Measurements from ENCODE around the gene F5. TPM values are rescaled to one million over a fixed set of nuclear protein-coding genes. Genes with fewer than 3 reads are reported as not detected.

Gene F5
- total and polyA plus RNA-seq, 5 donors = 4.0 to 16.5 (median 6.8) TPM

DNA sequence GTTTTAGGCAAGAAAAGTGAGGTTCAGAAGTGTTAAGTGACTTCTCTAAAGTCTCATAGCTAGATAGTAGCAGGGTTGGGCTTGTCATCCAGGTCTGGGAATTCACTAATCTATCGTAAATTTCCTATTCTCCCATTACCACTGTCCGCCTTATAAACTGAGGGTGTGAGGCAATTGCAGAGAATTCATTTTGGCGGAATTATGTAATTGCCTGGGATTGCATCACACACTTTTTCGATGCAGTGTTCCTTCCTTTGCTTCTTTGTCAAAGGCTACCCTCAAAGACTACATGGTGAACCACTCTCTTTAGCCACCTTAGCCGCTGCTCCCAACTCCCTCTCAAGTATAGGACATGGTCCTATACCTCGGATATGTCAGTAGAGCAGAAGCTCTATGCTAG lies 24.6 kb upstream of the F5 start:
- H3K4me3 ChIP-seq (ENCODE audit: low read length) = no peak overlapping the region
- no peaks in the 10 kb centered on the region for H3K27me3 ChIP-seq (ENCODE audit: control insufficient read depth, insufficient read depth)
- ATAC-seq = no peak
- H3K27ac ChIP-seq (ENCODE audit: low read length) = no peak overlapping the region
- no peak for DNase-seq
- no peaks in the 10 kb centered on the region for H3K9me3 ChIP-seq (ENCODE audit: control insufficient read depth, low read length)
- no peaks in the 10 kb centered on the region for H3K4me1 ChIP-seq (ENCODE audit: control insufficient read depth, insufficient read depth, low read length)
- intact Hi-C loops (cut with DNase I) = no loop called here
- WGBS = 82% methylated on average over 6 of the region's 6 CpGs

DNA sequence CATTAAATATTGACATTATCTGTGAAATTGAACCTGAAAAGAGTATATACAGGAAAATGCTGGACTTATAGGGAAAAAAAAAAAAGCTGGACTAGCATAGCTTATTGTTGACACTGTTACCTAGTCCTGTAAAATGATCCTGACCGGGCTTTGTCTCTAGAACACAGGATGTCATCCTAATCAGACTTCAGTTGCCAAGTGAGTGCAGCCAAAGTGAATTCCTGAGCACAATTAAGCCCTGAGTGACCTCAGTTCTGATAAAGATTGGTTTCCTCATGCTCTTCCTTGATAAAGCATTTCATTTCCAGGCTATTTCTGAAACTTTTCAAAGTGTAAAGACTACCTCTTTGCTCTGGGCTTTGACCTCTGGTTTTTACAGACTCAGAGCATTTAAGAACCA lies 23.8 kb upstream of the F5 start:
- Histone ChIP-seq H3K27me3 (ENCODE audit: control insufficient read depth, insufficient read depth) (no peaks in the 10 kb centered on the region), H3K9me3 (ENCODE audit: control insufficient read depth, low read length) (no peaks in the 10 kb centered on the region), H3K27ac (ENCODE audit: low read length) (no peak overlapping the region), H3K4me3 (ENCODE audit: low read length) (no peak overlapping the region), H3K4me1 (ENCODE audit: control insufficient read depth, insufficient read depth, low read length) (no peaks in the 10 kb centered on the region)
- DNase-seq (no peak), ATAC-seq (peak; percentile 90 to 96)
- intact Hi-C loops (cut with DNase I) = no loop called here
- WGBS = 23% methylated on average over 1 of the region's 1 CpG

DNA sequence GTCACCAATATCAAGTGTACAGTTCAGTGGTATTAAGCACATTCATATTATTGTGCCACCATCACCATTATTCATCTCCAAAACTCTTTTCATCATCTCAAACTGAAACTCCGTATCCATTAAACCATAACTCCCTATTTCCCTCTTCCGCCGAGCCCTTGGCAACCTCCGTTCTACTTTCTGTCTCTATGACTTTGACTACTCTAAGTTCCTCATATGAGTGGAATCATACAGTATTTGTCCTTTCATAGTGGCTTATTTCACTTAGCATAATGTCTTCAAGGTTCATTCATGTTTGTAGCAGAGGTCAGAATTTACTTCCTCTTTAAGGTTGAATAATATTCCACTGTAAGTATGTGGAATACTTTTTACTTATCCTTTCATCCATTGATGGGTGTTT lies 21.9 kb upstream of the F5 start:
- intact Hi-C loops (cut with DNase I) = loop anchor here in 1 of 4 donors (10.0 kb wide), 1 partner anchor 87 kb away; no protein-coding TSS in a partner anchor
- no peak for DNase-seq
- no peaks in the 10 kb centered on the region for H3K27me3 ChIP-seq (ENCODE audit: control insufficient read depth, insufficient read depth)

DNA sequence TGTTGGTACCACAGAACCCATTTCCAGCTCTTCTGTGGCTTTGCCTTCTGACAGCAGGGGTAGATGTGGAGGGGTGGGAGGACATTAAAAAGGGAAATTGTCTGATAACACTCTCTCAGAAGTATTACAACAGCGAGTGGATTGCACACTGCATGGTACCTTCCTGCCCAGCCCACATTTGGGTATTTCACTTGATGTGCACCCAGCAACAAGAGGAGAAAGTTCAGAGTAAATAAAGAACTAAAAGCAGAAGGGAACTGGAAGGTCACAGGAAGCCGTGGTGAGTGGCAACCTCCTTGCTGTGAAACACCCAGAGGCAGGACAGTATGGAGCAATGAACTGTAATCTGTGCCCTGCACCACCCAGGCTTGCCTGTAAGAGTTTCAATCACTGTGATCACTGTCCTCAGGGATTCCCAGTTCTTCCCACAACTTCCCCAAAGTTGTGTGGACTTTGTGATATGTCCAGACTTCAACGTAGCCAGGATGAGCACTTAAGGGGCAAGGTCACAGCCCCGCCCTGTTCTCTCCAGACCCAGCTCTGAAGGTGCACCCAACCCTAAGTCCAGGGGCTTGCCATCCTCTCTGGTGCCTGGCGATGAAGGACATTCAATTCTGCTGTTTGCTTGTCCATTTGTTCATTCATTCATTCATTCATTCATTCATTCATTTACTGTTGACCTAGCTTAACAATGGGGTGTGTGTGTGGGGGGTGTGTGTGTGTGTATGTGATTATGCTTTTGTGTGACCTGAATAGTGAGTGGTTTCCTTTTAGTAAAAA lies 18.7 kb upstream of the F5 start:
- peak; percentile 57 to 79 for ATAC-seq
- WGBS = 57% methylated on average over 5 of the region's 5 CpGs
- Histone ChIP-seq H3K4me3 (ENCODE audit: low read length) (no peak overlapping the region), H3K27ac (ENCODE audit: low read length) (no peak overlapping the region), H3K9me3 (ENCODE audit: control insufficient read depth, low read length) (no peaks in the 10 kb centered on the region), H3K27me3 (ENCODE audit: control insufficient read depth, insufficient read depth) (no peaks in the 10 kb centered on the region), H3K4me1 (ENCODE audit: control insufficient read depth, insufficient read depth, low read length) (no peaks in the 10 kb centered on the region)
- intact Hi-C loops (cut with DNase I) = loop anchor here in 2 of 4 donors (5.0 to 10.0 kb wide), 2 partner anchors 90 to 107 kb away; partner anchors contain the start of gene SELL (in 1 of the 2)
- DNase-seq = peak in 2 of 3 donors; percentile 19 to 48

More for the DNA sequence above, 21.9 kb upstream of the F5 start:
- H3K9me3 ChIP-seq (ENCODE audit: control insufficient read depth, low read length) = no peaks in the 10 kb centered on the region
- H3K4me3 ChIP-seq (ENCODE audit: low read length) = no peak overlapping the region
- no peak overlapping the region for H3K27ac ChIP-seq (ENCODE audit: low read length)
- 94% methylated on average over 4 of the region's 4 CpGs for WGBS
- H3K4me1 ChIP-seq (ENCODE audit: control insufficient read depth, insufficient read depth, low read length) = no peaks in the 10 kb centered on the region
- ATAC-seq = no peak

DNA sequence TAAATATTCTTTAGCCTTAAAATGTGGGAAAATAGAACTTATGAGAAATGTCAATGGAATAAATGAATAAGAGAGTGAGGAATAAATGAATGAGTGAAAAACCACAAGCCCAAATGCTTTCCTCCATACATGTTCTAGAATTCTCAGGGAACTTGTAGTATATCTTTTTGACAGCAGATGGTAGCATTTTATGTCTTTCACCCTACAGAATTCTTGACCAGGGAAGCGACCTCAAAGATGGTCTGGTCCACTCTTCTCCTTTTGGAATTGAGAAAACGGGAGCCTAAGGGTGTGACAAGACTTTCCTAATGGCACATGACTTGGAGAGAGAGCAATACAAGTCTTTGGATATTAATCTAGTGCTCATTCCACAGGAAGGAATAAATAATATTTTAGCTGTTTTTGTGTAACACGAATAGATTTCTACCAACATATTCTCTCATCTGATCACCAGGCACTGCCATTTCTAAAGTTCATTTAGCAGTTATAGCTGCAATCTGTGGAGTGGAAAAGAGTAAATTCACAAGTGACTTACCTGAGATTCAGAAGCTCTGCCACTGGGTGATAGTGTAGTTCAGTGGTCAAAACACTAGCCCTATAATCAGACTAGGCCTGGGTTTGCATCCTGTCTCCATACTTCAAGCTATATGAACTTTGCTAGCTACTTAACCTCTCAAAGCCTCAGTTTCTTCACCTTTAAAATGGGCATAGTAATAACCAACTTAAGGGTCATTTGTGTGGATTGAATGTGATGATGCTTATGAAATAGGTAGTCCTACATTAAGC lies 15.0 kb upstream of the F5 start:
- H3K4me1 ChIP-seq (ENCODE audit: control insufficient read depth, insufficient read depth, low read length) = no peaks in the 10 kb centered on the region
- intact Hi-C loops (cut with DNase I) = loop anchor here in 3 of 4 donors (2.0 to 10.0 kb wide), 3 partner anchors 94 to 111 kb away; partner anchors contain the start of gene SELL (in 2 of the 3)
- no peak overlapping the region for H3K4me3 ChIP-seq (ENCODE audit: low read length)
- no peaks in the 10 kb centered on the region for H3K27me3 ChIP-seq (ENCODE audit: control insufficient read depth, insufficient read depth)
- H3K9me3 ChIP-seq (ENCODE audit: control insufficient read depth, low read length) = no peaks in the 10 kb centered on the region
- ATAC-seq (peak in 1 of 2 donors; percentile 37), DNase-seq (no peak)
- no peak overlapping the region for H3K27ac ChIP-seq (ENCODE audit: low read length)
- WGBS = 33% methylated on average over 3 of the region's 3 CpGs

DNA sequence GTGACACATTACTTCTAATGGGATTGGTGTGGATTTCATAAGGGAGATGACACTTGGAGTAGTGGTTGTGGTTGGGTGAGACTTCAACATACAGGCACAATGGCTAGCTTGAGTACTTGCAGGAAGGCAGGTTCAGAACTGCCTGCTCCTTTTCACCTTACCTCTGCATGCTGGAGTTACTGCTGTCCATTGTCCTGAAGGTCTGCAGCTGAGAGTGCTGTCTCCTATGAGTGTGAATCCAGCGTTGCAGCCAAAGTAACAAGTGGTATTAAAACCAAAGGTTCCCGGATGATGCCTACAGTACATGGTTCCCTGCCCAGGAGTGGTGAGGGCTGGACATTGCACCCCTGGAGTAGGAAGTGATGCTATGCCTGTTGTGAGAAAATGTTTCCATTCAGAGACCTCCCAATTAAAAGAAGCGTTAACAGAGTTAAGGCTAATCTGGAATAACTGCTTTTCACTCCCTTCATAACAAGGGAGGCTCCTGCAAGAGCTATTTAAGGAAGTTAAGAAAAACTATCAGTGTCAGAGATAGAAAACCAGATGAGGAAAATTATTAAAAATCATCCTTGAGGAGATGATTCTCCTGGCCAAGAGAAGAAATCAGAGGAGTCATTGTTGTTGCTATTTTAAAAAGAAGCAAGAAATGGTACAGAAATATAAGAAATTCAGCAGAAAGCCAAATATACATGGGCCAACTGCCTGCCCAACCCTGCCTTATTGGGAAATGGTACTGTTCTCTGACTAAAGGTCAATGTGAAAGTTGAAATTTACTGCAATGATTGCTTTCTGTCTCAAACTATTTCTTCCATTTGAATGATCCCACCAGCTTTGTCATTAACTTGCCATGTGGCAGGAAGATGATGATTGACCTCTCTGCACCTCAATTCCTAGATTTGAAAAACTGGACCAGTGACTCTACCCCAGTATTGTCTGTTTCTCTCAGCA lies 9.8 kb upstream of the F5 start:
- no peak overlapping the region for H3K27ac ChIP-seq (ENCODE audit: low read length)
- ATAC-seq (peak in 1 of 2 donors; percentile 47), DNase-seq (peak in 1 of 3 donors; percentile 18)
- 48% methylated on average over 3 of the region's 3 CpGs for WGBS
- H3K9me3 ChIP-seq (ENCODE audit: control insufficient read depth, low read length) = no peaks in the 10 kb centered on the region
- intact Hi-C loops (cut with DNase I) = loop anchor here in 1 of 4 donors (10.0 kb wide), 1 partner anchor 109 kb away; no protein-coding TSS in a partner anchor
- H3K4me1 ChIP-seq (ENCODE audit: control insufficient read depth, insufficient read depth, low read length) = no peaks in the 10 kb centered on the region
- no peaks in the 10 kb centered on the region for H3K27me3 ChIP-seq (ENCODE audit: control insufficient read depth, insufficient read depth)
- no peak overlapping the region for H3K4me3 ChIP-seq (ENCODE audit: low read length)

DNA sequence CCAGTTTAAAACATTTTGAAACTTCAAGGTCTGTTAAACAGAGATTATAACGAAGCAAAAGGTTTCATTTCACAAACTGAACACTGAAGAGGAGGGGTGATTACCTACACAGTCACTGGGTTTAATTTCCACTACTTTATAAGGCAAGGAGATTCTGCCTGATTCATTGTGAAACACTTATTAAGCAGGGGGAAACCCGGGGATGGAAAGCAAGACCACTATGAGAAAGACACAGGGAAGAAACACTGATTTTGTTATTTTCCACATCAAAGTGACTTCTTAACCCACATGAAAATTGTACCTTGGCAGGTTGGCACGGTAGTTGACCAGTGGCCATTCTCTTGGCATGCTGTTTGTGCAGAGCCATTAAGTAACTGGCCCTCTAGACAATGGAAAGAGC lies 8.1 kb upstream of the F5 start:
- ATAC-seq (no peak), DNase-seq (no peak)
- H3K27ac ChIP-seq (ENCODE audit: low read length) = no peak overlapping the region
- no peaks in the 10 kb centered on the region for H3K27me3 ChIP-seq (ENCODE audit: control insufficient read depth, insufficient read depth)
- H3K4me1 ChIP-seq (ENCODE audit: control insufficient read depth, insufficient read depth, low read length) = no peaks in the 10 kb centered on the region
- 65% methylated on average over 3 of the region's 3 CpGs for whole genome bisulfite sequencing
- intact Hi-C loops (cut with DNase I) = loop anchor here in 1 of 4 donors (10.0 kb wide), 1 partner anchor 110 kb away; no protein-coding TSS in a partner anchor
- no peak overlapping the region for H3K4me3 ChIP-seq (ENCODE audit: low read length)
- no peaks in the 10 kb centered on the region for H3K9me3 ChIP-seq (ENCODE audit: control insufficient read depth, low read length)

DNA sequence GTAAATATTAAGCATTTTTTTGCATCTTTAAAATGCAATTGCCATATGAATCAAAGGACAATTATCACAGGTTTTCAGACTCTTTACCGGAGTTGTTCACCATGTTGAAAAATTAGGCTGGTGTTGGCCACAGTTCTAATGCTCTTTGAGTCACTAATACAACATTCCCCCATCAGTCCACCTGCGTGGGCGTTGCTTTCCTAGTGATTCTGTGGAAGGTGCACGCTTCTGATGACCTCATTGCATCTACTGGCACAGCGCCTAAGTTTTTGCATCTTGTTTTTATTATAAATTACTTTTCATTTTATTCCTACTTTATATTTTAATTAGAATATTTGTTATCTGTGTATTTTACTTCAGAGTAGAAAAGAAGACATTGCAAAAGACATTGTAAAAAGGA lies 4.7 kb upstream of the F5 start:
- Histone ChIP-seq H3K4me1 (ENCODE audit: control insufficient read depth, insufficient read depth, low read length) (peaks cover 3% of the 10 kb centered on the region), H3K4me3 (ENCODE audit: low read length) (no peak overlapping the region), H3K27ac (ENCODE audit: low read length) (no peak overlapping the region), H3K27me3 (ENCODE audit: control insufficient read depth, insufficient read depth) (no peaks in the 10 kb centered on the region), H3K9me3 (ENCODE audit: control insufficient read depth, low read length) (no peaks in the 10 kb centered on the region)
- ATAC-seq (no peak), DNase-seq (no peak)
- intact Hi-C loops (cut with DNase I) = loop anchor here in 1 of 4 donors (10.0 kb wide), 1 partner anchor 114 kb away; no protein-coding TSS in a partner anchor
- WGBS = 87% methylated on average over 5 of the region's 5 CpGs

DNA sequence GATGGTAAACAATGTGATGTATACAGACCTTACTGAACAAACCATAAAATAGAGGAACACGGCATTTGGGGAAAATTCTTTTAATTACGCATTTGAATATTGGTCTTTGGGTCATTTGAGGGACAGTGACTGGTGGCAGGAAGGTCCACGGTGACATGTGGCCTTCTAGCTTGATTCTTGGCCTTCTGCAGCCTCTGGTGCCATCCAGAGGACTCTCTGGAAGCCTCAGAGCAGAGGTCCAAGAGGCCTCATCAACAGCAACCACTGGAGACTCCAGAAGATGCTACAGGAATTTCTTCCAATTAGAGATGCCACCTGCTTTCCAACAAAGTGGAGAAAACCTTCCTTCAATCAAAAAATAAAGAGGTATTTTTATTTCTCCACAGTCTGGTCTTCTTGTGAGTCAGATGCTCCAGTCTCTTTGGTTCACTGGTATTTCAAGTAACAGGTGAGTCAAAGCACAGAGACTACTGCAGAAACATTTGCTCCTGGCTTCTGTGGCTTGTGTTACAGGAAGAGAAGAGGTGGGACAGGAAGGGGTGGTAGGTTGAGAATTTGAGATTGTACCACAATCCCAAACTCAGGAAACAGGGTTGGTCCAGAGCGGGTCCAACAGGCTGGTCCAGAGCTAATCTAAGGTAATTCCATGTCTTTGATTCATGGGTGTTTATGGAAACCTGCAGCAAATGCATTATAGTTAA lies 2.7 kb upstream of the F5 start:
- ATAC-seq (peak in 1 of 2 donors; percentile 16), DNase-seq (no peak)
- H3K9me3 ChIP-seq (ENCODE audit: control insufficient read depth, low read length) = no peaks in the 10 kb centered on the region
- H3K27ac ChIP-seq (ENCODE audit: low read length) = no peak overlapping the region
- peaks cover 5% of the 10 kb centered on the region for H3K4me1 ChIP-seq (ENCODE audit: control insufficient read depth, insufficient read depth, low read length)
- no peak overlapping the region for H3K4me3 ChIP-seq (ENCODE audit: low read length)
- WGBS = 84% methylated on average over 4 of the region's 4 CpGs
- intact Hi-C loops (cut with DNase I) = no loop called here
- H3K27me3 ChIP-seq (ENCODE audit: control insufficient read depth, insufficient read depth) = no peaks in the 10 kb centered on the region

DNA sequence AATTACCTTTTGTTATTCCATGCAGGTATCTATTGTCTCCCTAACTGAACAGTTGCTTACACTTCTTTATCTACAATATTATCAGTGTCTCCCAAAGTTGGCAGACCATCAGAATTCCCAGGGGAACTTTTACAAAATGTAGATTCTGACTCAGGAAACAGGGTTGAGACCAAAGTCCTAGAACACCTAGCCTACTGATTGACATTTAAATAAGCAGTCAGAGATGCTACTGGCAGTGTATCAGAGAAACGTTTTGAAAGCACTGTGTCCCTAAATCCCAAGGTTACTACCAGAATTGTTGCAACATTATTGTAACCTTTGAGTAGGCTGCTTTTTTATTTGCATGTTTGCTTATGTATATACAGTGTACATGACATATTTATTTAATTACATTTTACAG lies 1.8 kb upstream of the F5 start:
- H3K27me3 ChIP-seq (ENCODE audit: control insufficient read depth, insufficient read depth) = no peaks in the 10 kb centered on the region
- peaks cover 5% of the 10 kb centered on the region for H3K4me1 ChIP-seq (ENCODE audit: control insufficient read depth, insufficient read depth, low read length)
- DNase-seq = no peak
- no peak overlapping the region for H3K27ac ChIP-seq (ENCODE audit: low read length)
- 18% methylated on average over 1 of the region's 1 CpG for WGBS
- no peaks in the 10 kb centered on the region for H3K9me3 ChIP-seq (ENCODE audit: control insufficient read depth, low read length)
- no peak for ATAC-seq
- intact Hi-C loops (cut with DNase I) = no loop called here
- H3K4me3 ChIP-seq (ENCODE audit: low read length) = no peak overlapping the region
